IPS-18a (cell line): ENCODE measurements around the gene CTSK.
"Not testable (repeated sequence)": the region's sequence is repeated elsewhere in the genome, so short reads cannot be mapped to it uniquely, and the experiment has no call there.

ENCODE experiments used
- H3K27ac ChIP-seq: one replicate; pipeline ENCODE4 v1.5.1; 2013; ENCODE audit warnings: low read length
- H3K27me3 ChIP-seq: one replicate; pipeline ENCODE4 v1.6.1; 2013; ENCODE audit warnings: mild to moderate bottlenecking, low read length; ENCODE audit not compliant: control insufficient read depth, insufficient read depth
- H3K36me3 ChIP-seq: one replicate; pipeline ENCODE4 v1.6.1; 2013; ENCODE audit warnings: low read depth, low read length; ENCODE audit not compliant: control insufficient read depth
- H3K4me1 ChIP-seq: one replicate; pipeline ENCODE4 v1.6.1; 2013; ENCODE audit warnings: low read depth, low read length; ENCODE audit not compliant: control insufficient read depth
- H3K4me3 ChIP-seq: one replicate; pipeline ENCODE4 v1.5.1; 2013; ENCODE audit warnings: low read length
- H3K9ac ChIP-seq: one replicate; pipeline ENCODE4 v1.6.1; 2013; ENCODE audit warnings: mild to moderate bottlenecking, low read length, moderate library complexity
- H3K9me3 ChIP-seq: one replicate; pipeline ENCODE4 v1.6.1; 2013; ENCODE audit warnings: low read depth, low read length; ENCODE audit not compliant: control insufficient read depth

The CTSK gene

GRCh38 chr1:150775931-150776505, 32.0 kb downstream of the CTSK start:
- H3K4me3 ChIP-seq, H3K36me3 ChIP-seq, H3K4me1 ChIP-seq, H3K9me3 ChIP-seq, H3K9ac ChIP-seq, H3K27ac ChIP-seq, H3K27me3 ChIP-seq: not testable (repeated sequence)

- Histone ChIP-seq H3K4me1 (no peaks in the 10 kb centered on the region), H3K27me3 (no peaks in the 10 kb centered on the region), H3K9me3 (no peaks in the 10 kb centered on the region), H3K9ac (no peak overlapping the region), H3K36me3 (no peaks in the 10 kb centered on the region), H3K27ac (no peak overlapping the region), H3K4me3 (no peak overlapping the region)
Measured at GRCh38 chr1:150775276-150775675, 32.8 kb downstream of the CTSK start.

- Histone ChIP-seq H3K9me3 (no peaks in the 10 kb centered on the region), H3K4me3 (no peak overlapping the region), H3K36me3 (no peaks in the 10 kb centered on the region), H3K27me3 (no peaks in the 10 kb centered on the region), H3K9ac (no peak overlapping the region), H3K4me1 (no peaks in the 10 kb centered on the region), H3K27ac (no peak overlapping the region)
Measured at GRCh38 chr1:150772326-150772725, 35.7 kb downstream of the CTSK start.

- H3K4me3 ChIP-seq, H3K27me3 ChIP-seq, H3K36me3 ChIP-seq, H3K9ac ChIP-seq, H3K27ac ChIP-seq, H3K9me3 ChIP-seq, H3K4me1 ChIP-seq: not testable (repeated sequence)
Measured at GRCh38 chr1:150767704-150768103, 40.4 kb downstream of the CTSK start.

- H3K27me3 ChIP-seq, H3K4me1 ChIP-seq, H3K9ac ChIP-seq, H3K9me3 ChIP-seq, H3K27ac ChIP-seq, H3K36me3 ChIP-seq, H3K4me3 ChIP-seq: not testable (repeated sequence)
Measured at GRCh38 chr1:150765977-150766301, 42.1 kb downstream of the CTSK start.

GRCh38 chr1:150765296-150765976, 42.6 kb downstream of the CTSK start, which contains the start of gene CTSS:
Gene CTSS (minus strand): TSS chr1:150765778. CDS start chr1:150764763, 1,015 bp downstream.
- Histone ChIP-seq H3K4me3 (no peak within 1 kb of the TSS), H3K4me1 (no peaks in the 10 kb centered on the region), H3K9me3 (no peaks in the 10 kb centered on the region), H3K27me3 (no peaks in the 10 kb centered on the region), H3K27ac (no peak within 1 kb of the TSS), H3K9ac (no peak within 1 kb of the TSS), H3K36me3 (no peaks in the 10 kb centered on the region)

- no peak overlapping the region for H3K4me3 ChIP-seq
- no peaks in the 10 kb centered on the region for H3K36me3 ChIP-seq
- no peak overlapping the region for H3K27ac ChIP-seq
- no peaks in the 10 kb centered on the region for H3K27me3 ChIP-seq
- H3K9ac ChIP-seq: no peak overlapping the region
- no peaks in the 10 kb centered on the region for H3K9me3 ChIP-seq
- no peaks in the 10 kb centered on the region for H3K4me1 ChIP-seq
Measured at GRCh38 chr1:150764617-150765101, 43.4 kb downstream of the CTSK start.

- Histone ChIP-seq H3K27me3 (no peaks in the 10 kb centered on the region), H3K9ac (no peak overlapping the region), H3K9me3 (no peaks in the 10 kb centered on the region), H3K4me3 (no peak overlapping the region), H3K36me3 (no peaks in the 10 kb centered on the region), H3K27ac (no peak overlapping the region), H3K4me1 (no peaks in the 10 kb centered on the region)
Measured at GRCh38 chr1:150763018-150763417, 45.0 kb downstream of the CTSK start.

- Histone ChIP-seq H3K9me3 (no peaks in the 10 kb centered on the region), H3K27me3 (no peaks in the 10 kb centered on the region), H3K9ac (no peak overlapping the region), H3K4me1 (no peaks in the 10 kb centered on the region), H3K4me3 (no peak overlapping the region), H3K36me3 (no peaks in the 10 kb centered on the region), H3K27ac (no peak overlapping the region)
Measured at GRCh38 chr1:150762552-150762951, 45.5 kb downstream of the CTSK start.

GRCh38 chr1:150761801-150762200, 46.3 kb downstream of the CTSK start:
- H3K27ac ChIP-seq: no peak overlapping the region
- no peak overlapping the region for H3K9ac ChIP-seq
- no peaks in the 10 kb centered on the region for H3K4me1 ChIP-seq
- no peaks in the 10 kb centered on the region for H3K9me3 ChIP-seq
- no peaks in the 10 kb centered on the region for H3K27me3 ChIP-seq
- H3K36me3 ChIP-seq: no peaks in the 10 kb centered on the region
- no peak overlapping the region for H3K4me3 ChIP-seq

- Histone ChIP-seq H3K36me3 (no peaks in the 10 kb centered on the region), H3K27me3 (no peaks in the 10 kb centered on the region), H3K27ac (no peak overlapping the region), H3K4me1 (no peaks in the 10 kb centered on the region), H3K4me3 (no peak overlapping the region), H3K9ac (no peak overlapping the region), H3K9me3 (no peaks in the 10 kb centered on the region)
Measured at GRCh38 chr1:150760013-150760412, 48.0 kb downstream of the CTSK start.

- Histone ChIP-seq H3K9ac (no peak overlapping the region), H3K27me3 (no peaks in the 10 kb centered on the region), H3K4me1 (no peaks in the 10 kb centered on the region), H3K36me3 (no peaks in the 10 kb centered on the region), H3K4me3 (no peak overlapping the region), H3K9me3 (no peaks in the 10 kb centered on the region), H3K27ac (no peak overlapping the region)
Measured at GRCh38 chr1:150753416-150753815, 54.6 kb downstream of the CTSK start.
